Epithelial cell of proximal tubule (primary cell): ENCODE data around the gene NBEAL2. TPM values are rescaled to one million over a fixed set of nuclear protein-coding genes. Genes with fewer than 3 reads are reported as not detected.

Source experiments
- DNase-seq: peaks from one replicate; pipeline ENCODE4 v3.0.0-alpha.2; 2011; ENCODE audit warnings: low read depth
- H3K4me3 ChIP-seq: 2 replicates; pipeline ENCODE4 v1.5.1; 2011; ENCODE audit warnings: low read depth, mild to moderate bottlenecking, low read length
- CTCF ChIP-seq: conservative IDR thresholded peaks from 2 replicates; pipeline ENCODE4 v1.5.1; 2012; ENCODE audit warnings: low read depth, mild to moderate bottlenecking, low read length
- total RNA-seq: library from RNA; depleted of rRNA; stranded (reverse); fragments of >200 nt; gene quantifications from 2 replicates; pipeline ENCODE4 v1.2.3, GENCODE V29; 2015

NBEAL2 gene
- total RNA-seq, 1 donor from 2014 or later: 79.7 TPM

GRCh38 chr3:47010910-47011309, 31.4 kb downstream of the NBEAL2 start:
- no peak overlapping the region for H3K4me3 ChIP-seq
- no peak for TF ChIP-seq CTCF
- DNase-seq: no peak

DNA sequence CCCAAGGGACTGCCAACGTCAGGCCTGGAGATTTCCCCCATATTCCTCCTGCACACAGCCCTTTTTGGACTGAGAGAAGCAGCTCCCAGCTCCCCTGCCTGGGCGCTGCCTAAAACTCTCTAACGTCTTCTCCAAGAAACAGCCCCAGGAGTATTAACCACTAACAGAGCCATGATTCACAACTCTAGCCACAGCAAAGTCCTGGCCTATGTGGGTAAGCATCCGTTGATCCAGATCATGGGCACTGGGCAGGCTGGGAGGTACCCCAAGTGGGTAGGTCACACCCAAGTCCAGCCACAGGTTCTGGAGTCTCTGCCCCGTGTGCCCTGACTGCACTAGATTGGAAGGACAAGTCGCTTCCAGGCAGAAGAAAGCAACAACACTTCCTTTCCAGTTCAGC, 31.9 kb downstream of the NBEAL2 start:
- no peak for TF ChIP-seq CTCF
- no peak for DNase-seq
- no peak overlapping the region for H3K4me3 ChIP-seq

- no peak for TF ChIP-seq CTCF
- H3K4me3 ChIP-seq: no peak overlapping the region
- DNase-seq: no peak
Measured at GRCh38 chr3:47012342-47013230, 33.1 kb downstream of the NBEAL2 start.

- DNase-seq: no peak
- TF ChIP-seq CTCF: no peak
- no peak overlapping the region for H3K4me3 ChIP-seq
Measured at GRCh38 chr3:47013231-47013630, 33.8 kb downstream of the NBEAL2 start.

DNA sequence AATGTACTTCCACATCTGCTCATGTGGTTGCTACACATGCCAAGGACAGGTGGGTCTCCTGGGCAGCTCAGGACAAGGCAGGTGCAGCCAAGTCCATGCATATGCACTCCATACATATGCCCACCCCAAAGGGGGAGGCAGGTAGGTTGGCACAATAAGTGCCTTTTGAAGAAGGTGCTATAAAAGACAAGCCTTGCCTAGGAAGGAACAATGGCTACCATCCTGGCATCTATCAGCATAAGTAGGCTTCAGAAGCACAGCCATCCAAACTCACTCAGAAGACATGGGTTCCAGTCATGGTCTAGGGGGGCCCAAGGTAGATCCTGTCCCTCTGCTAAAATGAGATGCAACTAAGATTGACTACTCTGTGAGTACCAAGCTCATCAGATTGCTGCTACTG, 34.6 kb downstream of the NBEAL2 start:
- no peak for DNase-seq
- TF ChIP-seq CTCF: no peak
- no peak overlapping the region for H3K4me3 ChIP-seq

- no peak for DNase-seq
- TF ChIP-seq CTCF: no peak
- no peak overlapping the region for H3K4me3 ChIP-seq
Measured at GRCh38 chr3:47015151-47015550, 35.7 kb downstream of the NBEAL2 start.
